HCT116 (cell line): Measurements from ENCODE around the gene POU3F1. TPM values are rescaled to one million over a fixed set of nuclear protein-coding genes. Genes with fewer than 3 reads are reported as not detected.

Experiments used
- ATAC-seq: fragments of 200-7000 bp; cut with Tn5 transposase; 2 replicates; pipeline ENCODE4 v1.9.1; 2020; ENCODE audit warnings: mild to moderate bottlenecking, moderate library complexity
- BruUV-seq: library from RNA; stranded (reverse); fragments of 400-500 nt; replicated peaks from 2 replicates; lab custom pipeline; 2021; lab: Mats Ljungman, UMichigan
- CTCF ChIA-PET: fragments of 300-600 bp; sonication (Branson Sonifier 250); formaldehyde crosslinking; loops from one replicate; lab custom pipeline; 2021; ENCODE audit warnings: antibody characterized with exemption; lab: Charles Lee
- POLR2A ChIA-PET: fragments of 300-600, 350-600 bp; sonication (Branson Sonifier 250); formaldehyde crosslinking; loops from one replicate; lab custom pipeline; 2021; ENCODE audit warnings: antibody characterized with exemption; lab: Charles Lee
- RAD21 ChIA-PET, 2 experiments: fragments of 300-600 bp; sonication (Branson Sonifier 250); formaldehyde crosslinking; loops; one replicate each; lab custom pipeline; 2023; ENCODE audit warnings: low total read pairs in 2 of 2; ENCODE audit not compliant: uncharacterized antibody in 2 of 2, unreplicated experiment in 2 of 2, low non-redundant PET in 1 of 2; lab: Charles Lee
- DNase-seq: peaks from one replicate; pipeline ENCODE4 v3.0.0-alpha.2; 2010; ENCODE audit warnings: low read depth, low spot score
- H2AFZ ChIP-seq: fragments of 200-600 bp; shearing (Covaris generic), sonication (generic); 2 replicates; pipeline ENCODE4 v1.6.1; 2017; ENCODE audit warnings: low read depth, mixed run types, mixed read lengths, antibody characterized with exemption, low read length; ENCODE audit not compliant: poor library complexity, severe bottlenecking
- H3K27ac ChIP-seq: 2 replicates; pipeline ENCODE4 v1.5.1; 2012; ENCODE audit warnings: low read depth, low read length
- H3K27me3 ChIP-seq: fragments of 200-600 bp; sonication (generic); 2 replicates; pipeline ENCODE4 v1.6.1; 2016; ENCODE audit warnings: mixed run types, low read length, mixed read lengths; ENCODE audit not compliant: insufficient read depth
- H3K36me3 ChIP-seq, 2 experiments: fragments of 200-500 bp in 1 of 2; fragments of 200-600 bp in 1 of 2; sonication (Bioruptor generic) in 1 of 2; sonication (generic) in 1 of 2; 2 replicates each; pipeline versions ENCODE4 v1.5.1 to v1.6.1; 2014 to 2016; ENCODE audit warnings: low read length in 2 of 2, inconsistent platforms in 1 of 2, mixed read lengths in 1 of 2, mixed run types in 1 of 2; ENCODE audit not compliant: insufficient read depth in 2 of 2, control insufficient read depth in 1 of 2
- H3K4me1 ChIP-seq, 2 experiments: fragments of 200-600 bp in 1 of 2; sonication (generic) in 1 of 2; 2 replicates each; pipeline versions ENCODE4 v1.5.1 to v1.6.1; 2012 to 2017; ENCODE audit warnings: low read length in 2 of 2, inconsistent platforms in 1 of 2, mild to moderate bottlenecking in 1 of 2, mixed read lengths in 1 of 2, mixed run types in 1 of 2, moderate library complexity in 1 of 2; ENCODE audit not compliant: insufficient read depth in 2 of 2, control insufficient read depth in 1 of 2
- H3K4me2 ChIP-seq: fragments of 200-600 bp; sonication (generic); 2 replicates; pipeline ENCODE4 v1.6.1; 2017; ENCODE audit warnings: mixed run types, low read length, mixed read lengths
- H3K4me3 ChIP-seq, 2 experiments: fragments of 200-600 bp in 1 of 2; sonication (generic) in 1 of 2; replicated peaks in 1 of 2; 2 replicates each; pipeline ENCODE4 v1.5.1; 2011 to 2016; ENCODE audit warnings: low read length in 2 of 2, control low read depth in 1 of 2, low read depth in 1 of 2, mild to moderate bottlenecking in 1 of 2, mixed read lengths in 1 of 2, mixed run types in 1 of 2
- H3K79me2 ChIP-seq: fragments of 200-600 bp; sonication (generic); 2 replicates; pipeline ENCODE4 v1.6.1; 2017; ENCODE audit warnings: mild to moderate bottlenecking, mixed run types, low read length, moderate library complexity, mixed read lengths; ENCODE audit not compliant: insufficient read depth
- H3K9ac ChIP-seq: fragments of 200-600 bp; sonication (generic); 2 replicates; pipeline ENCODE4 v1.6.1; 2016; ENCODE audit warnings: low read length, mixed read lengths
- H3K9me2 ChIP-seq: fragments of 200-600 bp; sonication (generic), shearing (Covaris generic); 2 replicates; pipeline ENCODE4 v1.6.1; 2017; ENCODE audit warnings: mixed run types, mild to moderate bottlenecking, moderate library complexity; ENCODE audit not compliant: insufficient read depth
- H3K9me3 ChIP-seq, 2 experiments: fragments of 200-500 bp in 1 of 2; fragments of 200-600 bp in 1 of 2; sonication (Bioruptor generic) in 1 of 2; sonication (generic) in 1 of 2; 2 replicates each; pipeline ENCODE4 v1.6.1; 2014 to 2017; ENCODE audit warnings: low read length in 2 of 2, mixed read lengths in 2 of 2, inconsistent platforms in 1 of 2, low read depth in 1 of 2, mild to moderate bottlenecking in 1 of 2, mixed run types in 1 of 2, moderate library complexity in 1 of 2; ENCODE audit not compliant: control insufficient read depth in 1 of 2, insufficient read depth in 1 of 2
- H4K20me1 ChIP-seq: fragments of 200-600 bp; sonication (generic), shearing (Covaris generic); 2 replicates; pipeline ENCODE4 v1.6.1; 2017; ENCODE audit warnings: mixed run types, mild to moderate bottlenecking, moderate library complexity; ENCODE audit not compliant: insufficient read depth
- ATF3 ChIP-seq: IDR thresholded peaks from 2 replicates; pipeline ENCODE4 v1.6.1; 2012
- CEBPB ChIP-seq: IDR thresholded peaks from 2 replicates; pipeline ENCODE4 v1.6.1; 2012; ENCODE audit warnings: low read depth
- CTCF ChIP-seq, 3 experiments: fragments of 200-600 bp in 1 of 3; sonication (generic) in 1 of 3; IDR thresholded peaks in 2 of 3; conservative IDR thresholded peaks in 1 of 3; 2 replicates each; pipeline ENCODE4 v1.5.1; 2012 to 2017; ENCODE audit warnings: low read depth in 2 of 3, low read length in 2 of 3, antibody characterized with exemption in 1 of 3, borderline replicate concordance in 1 of 3, control low read depth in 1 of 3, mild to moderate bottlenecking in 1 of 3, mixed read lengths in 1 of 3, mixed run types in 1 of 3, moderate library complexity in 1 of 3; ENCODE audit not compliant: insufficient read depth in 1 of 3
- EGR1 ChIP-seq: IDR thresholded peaks from 2 replicates; pipeline ENCODE4 v1.6.1; 2012; ENCODE audit warnings: low read depth
- MAX ChIP-seq: IDR thresholded peaks from 2 replicates; pipeline ENCODE4 v1.6.1; 2012
- POLR2A ChIP-seq: IDR thresholded peaks from 2 replicates; pipeline ENCODE4 v1.7.0; 2011; ENCODE audit warnings: borderline replicate concordance; ENCODE audit not compliant: insufficient read depth, insufficient read length; ENCODE audit errors: extremely low read depth
- RAD21 ChIP-seq: IDR thresholded peaks from 2 replicates; pipeline ENCODE4 v1.6.1; 2012; ENCODE audit warnings: low read depth, mild to moderate bottlenecking
- REST ChIP-seq: IDR thresholded peaks from 2 replicates; pipeline ENCODE4 v1.6.1; 2012; ENCODE audit warnings: low read depth
- SIN3A ChIP-seq: IDR thresholded peaks from 2 replicates; pipeline ENCODE4 v1.6.1; 2012; ENCODE audit warnings: low read depth
- SRF ChIP-seq: IDR thresholded peaks from 2 replicates; pipeline ENCODE4 v1.6.1; 2012; ENCODE audit warnings: low read depth
- TCF7L2 ChIP-seq: IDR thresholded peaks from 2 replicates; pipeline ENCODE4 v1.7.0; 2011; ENCODE audit warnings: borderline replicate concordance, inconsistent platforms; ENCODE audit not compliant: insufficient read depth, insufficient read length; ENCODE audit errors: extremely low read depth
- ZFX ChIP-seq: fragments of 450-650 bp; IDR thresholded peaks from 2 replicates; pipeline ENCODE4 v1.6.1; 2017
- ZNF274 ChIP-seq: fragments of 200-500 bp; sonication (Bioruptor generic); IDR thresholded peaks from 2 replicates; pipeline ENCODE4 v1.6.1; 2014; ENCODE audit warnings: mild to moderate bottlenecking, low read depth, low read length, inconsistent platforms
- intact Hi-C: fragments of 100-400 bp; cut with micrococcal nuclease; formaldehyde crosslinking; loops from 2 replicates; pipeline ENCODE4 v1.10.0; 2022
- total RNA-seq: library from RNA; stranded (reverse); gene quantifications from one replicate; pipeline ENCODE4 v1.2.1, GENCODE V29; 2021; ENCODE audit not compliant: unreplicated experiment

Gene POU3F1
- total RNA-seq, 1 experiment from 2014 or later: not detected

GRCh38 chr1:38020396-38020795 lies 26.2 kb downstream of the POU3F1 start:
- H3K4me3 ChIP-seq: no peak overlapping the region
- no peak overlapping the region for H3K4me2 ChIP-seq
- DNase-seq (no peak), ATAC-seq (no peak)
- H3K36me3 ChIP-seq: peaks cover 68 to 86% of the 10 kb centered on the region in 2 experiments
- no peaks in the 10 kb centered on the region for H3K27me3 ChIP-seq
- peaks cover 59% of the 10 kb centered on the region for H3K79me2 ChIP-seq
- H3K27ac ChIP-seq: no peak overlapping the region
- 0 out of 2 replicates have a peak, but pooled peaks cover 3% of the 10 kb centered on the region for H4K20me1 ChIP-seq
- no TSS peak for BruUV-seq
- intact Hi-C loops: no loop called here
- no peak for TF ChIP-seq ZNF274
- no peak for TF ChIP-seq POLR2A
- no peak for TF ChIP-seq CTCF (IDR thresholded peaks at IDR 0.05 in 2 of 3, conservative IDR thresholded peaks at IDR 0.05 in 1 of 3; ENCODE audit: borderline replicate concordance in 1 of 3, insufficient read depth in 1 of 3, low read depth in 2 of 3, low read length in 2 of 3)
- TF ChIP-seq EGR1: no peak
- TF ChIP-seq SRF: no peak
- TF ChIP-seq SIN3A: no peak
- TF ChIP-seq ZFX: no peak
- RAD21 ChIA-PET: no interaction called here
- H3K9me3 ChIP-seq: no peaks in the 10 kb centered on the region
- no peaks in the 10 kb centered on the region for H3K9me2 ChIP-seq
- H3K9ac ChIP-seq: no peak overlapping the region
- H2AFZ ChIP-seq: no peak overlapping the region
- CTCF ChIA-PET: no interaction called here
- H3K4me1 ChIP-seq: no peaks in the 10 kb centered on the region
- POLR2A ChIA-PET: no interaction called here

- H2AFZ ChIP-seq: no peak overlapping the region
- ChIA-PET RAD21 (no interaction called here), CTCF (interaction anchor here (0.5 to 1.1 kb wide), 6 partner anchors 10 to 502 kb away, joined by 3 to 5 read pairs (median 3); no protein-coding TSS in a partner anchor), POLR2A (no interaction called here)
- H3K9me2 ChIP-seq: no peaks in the 10 kb centered on the region
- H3K27ac ChIP-seq: no peak overlapping the region
- H3K27me3 ChIP-seq: no peaks in the 10 kb centered on the region
- intact Hi-C loops: loop anchor here (1.0 kb wide), 1 partner anchor 129 kb away; no protein-coding TSS in a partner anchor
- H3K9ac ChIP-seq: no peak overlapping the region
- H4K20me1 ChIP-seq: peaks cover 3% of the 10 kb centered on the region; the same call in 1 of the 2 replicates
- H3K9me3 ChIP-seq: no peaks in the 10 kb centered on the region
- H3K36me3 ChIP-seq: peaks cover 60 to 84% of the 10 kb centered on the region in 2 experiments
- H3K4me3 ChIP-seq: no peak overlapping the region
- DNase-seq: no peak
- peaks cover 74% of the 10 kb centered on the region for H3K79me2 ChIP-seq
- H3K4me1 ChIP-seq: peaks cover 5 to 7% of the 10 kb centered on the region in 2 experiments; a peak in 3 of 4 replicates
- no TSS peak for BruUV-seq
- ATAC-seq: peak; percentile 71
- no peak overlapping the region for H3K4me2 ChIP-seq
- TF ChIP-seq RAD21: peak; percentile 76
- 0 out of 2 replicates have a peak, but pooled peaks have one; percentile 20 for TF ChIP-seq CEBPB
- no peak for TF ChIP-seq TCF7L2
- TF ChIP-seq REST: no peak
- peak; percentile 38; the same call in 1 of the 2 replicates for TF ChIP-seq MAX
- TF ChIP-seq EGR1: no peak
- no peak for TF ChIP-seq ATF3
Observed at GRCh38 chr1:38018864-38019343, 27.7 kb downstream of the POU3F1 start.
